Measurements from ENCODE around the gene AOPEP. TPM values are rescaled to one million over a fixed set of nuclear protein-coding genes. Genes with fewer than 3 reads are reported as not detected.
A peak's percentile ranks its signal among the peaks of the same experiment; 100 is the strongest.

The AOPEP gene
- total and polyA plus RNA-seq, 2 of the 13 experiments (the other 11 are each of a cell fraction or from before 2014, with no cell fraction given), result 22.2 to 41.6 TPM

DNA sequence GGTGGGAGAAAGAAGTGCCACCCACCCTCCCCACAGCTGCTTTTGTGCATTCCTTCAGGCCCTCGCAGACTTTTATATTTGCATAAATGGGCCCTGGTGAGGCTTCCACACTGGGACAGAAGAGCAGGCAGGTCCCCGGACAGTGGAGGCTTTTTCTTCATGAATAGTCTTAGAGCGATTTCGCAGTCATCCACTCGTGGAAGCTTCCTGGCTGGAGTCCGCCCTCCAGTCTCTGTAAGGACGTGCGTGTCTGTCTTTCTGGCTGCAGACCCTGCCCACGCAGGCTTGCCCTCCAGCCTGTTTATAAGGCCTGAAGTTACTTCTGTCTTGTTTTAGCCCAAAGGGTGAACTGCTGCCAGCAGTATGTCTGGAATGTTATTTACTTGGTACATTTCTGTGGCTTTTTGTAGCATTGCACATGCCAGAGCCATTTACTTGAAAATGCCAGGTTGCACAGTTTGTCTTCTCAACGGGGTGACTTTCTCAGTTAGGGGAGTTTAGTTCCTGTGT is 195.7 kb downstream of the AOPEP start (continued):
- TF ChIP-seq, protein P1, sequence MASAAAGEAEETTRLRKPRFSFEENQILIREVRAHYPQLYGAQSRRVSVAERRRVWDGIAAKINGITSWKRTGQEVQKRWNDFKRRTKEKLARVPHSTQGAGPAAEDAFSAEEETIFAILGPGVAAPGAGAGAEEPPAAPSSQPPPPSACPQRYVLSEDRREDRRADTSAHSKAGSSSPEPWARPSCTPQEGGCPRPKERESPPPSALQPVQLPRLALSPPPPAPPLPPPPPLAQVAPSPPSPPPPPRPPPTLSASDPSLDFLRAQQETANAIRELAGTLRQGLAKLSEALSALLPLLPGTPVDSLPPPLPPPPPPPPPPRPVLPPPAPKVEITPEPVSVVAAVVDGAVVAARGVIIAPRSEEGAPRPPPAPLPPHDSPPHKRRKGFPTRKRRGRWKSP (CRISPR knock-in tag; IDR thresholded peaks at IDR 0.05), result no peak
- TF ChIP-seq, protein P2, sequence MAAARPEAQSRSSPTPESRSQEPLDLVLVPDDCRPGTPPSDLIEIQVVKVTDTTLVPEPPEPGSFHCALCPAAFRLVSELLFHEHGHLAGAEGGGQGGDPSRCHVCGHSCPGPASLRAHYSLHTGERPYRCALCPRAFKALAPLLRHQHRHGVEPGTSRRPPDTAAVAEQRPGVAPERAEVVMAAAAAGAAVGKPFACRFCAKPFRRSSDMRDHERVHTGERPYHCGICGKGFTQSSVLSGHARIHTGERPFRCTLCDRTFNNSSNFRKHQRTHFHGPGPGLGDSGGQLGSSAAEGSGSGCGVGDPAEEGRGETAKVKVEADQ (CRISPR knock-in tag; IDR thresholded peaks at IDR 0.05; ENCODE audit: borderline replicate concordance), result no peak
- TF ChIP-seq, protein P3, sequence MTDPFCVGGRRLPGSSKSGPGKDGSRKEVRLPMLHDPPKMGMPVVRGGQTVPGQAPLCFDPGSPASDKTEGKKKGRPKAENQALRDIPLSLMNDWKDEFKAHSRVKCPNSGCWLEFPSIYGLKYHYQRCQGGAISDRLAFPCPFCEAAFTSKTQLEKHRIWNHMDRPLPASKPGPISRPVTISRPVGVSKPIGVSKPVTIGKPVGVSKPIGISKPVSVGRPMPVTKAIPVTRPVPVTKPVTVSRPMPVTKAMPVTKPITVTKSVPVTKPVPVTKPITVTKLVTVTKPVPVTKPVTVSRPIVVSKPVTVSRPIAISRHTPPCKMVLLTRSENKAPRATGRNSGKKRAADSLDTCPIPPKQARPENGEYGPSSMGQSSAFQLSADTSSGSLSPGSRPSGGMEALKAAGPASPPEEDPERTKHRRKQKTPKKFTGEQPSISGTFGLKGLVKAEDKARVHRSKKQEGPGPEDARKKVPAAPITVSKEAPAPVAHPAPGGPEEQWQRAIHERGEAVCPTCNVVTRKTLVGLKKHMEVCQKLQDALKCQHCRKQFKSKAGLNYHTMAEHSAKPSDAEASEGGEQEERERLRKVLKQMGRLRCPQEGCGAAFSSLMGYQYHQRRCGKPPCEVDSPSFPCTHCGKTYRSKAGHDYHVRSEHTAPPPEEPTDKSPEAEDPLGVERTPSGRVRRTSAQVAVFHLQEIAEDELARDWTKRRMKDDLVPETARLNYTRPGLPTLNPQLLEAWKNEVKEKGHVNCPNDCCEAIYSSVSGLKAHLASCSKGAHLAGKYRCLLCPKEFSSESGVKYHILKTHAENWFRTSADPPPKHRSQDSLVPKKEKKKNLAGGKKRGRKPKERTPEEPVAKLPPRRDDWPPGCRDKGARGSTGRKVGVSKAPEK (CRISPR knock-in tag; IDR thresholded peaks at IDR 0.05; ENCODE audit: borderline replicate concordance), result no peak
- TF ChIP-seq HOXA5 (CRISPR knock-in tag; IDR thresholded peaks at IDR 0.05) (0 out of 2 replicates have a peak, but pooled peaks have one; percentile 24), NCOR1 (IDR thresholded peaks at IDR 0.05; ENCODE audit: borderline replicate concordance, low read length) (no peak), ZNF530 (CRISPR knock-in tag; IDR thresholded peaks at IDR 0.05; ENCODE audit: low read depth) (no peak), MEIS1 (CRISPR knock-in tag; IDR thresholded peaks at IDR 0.05; ENCODE audit: borderline replicate concordance) (no peak), NFE2L2 (IDR thresholded peaks at IDR 0.05; ENCODE audit: low read length) (no peak)
- TF ChIP-seq, protein P4, sequence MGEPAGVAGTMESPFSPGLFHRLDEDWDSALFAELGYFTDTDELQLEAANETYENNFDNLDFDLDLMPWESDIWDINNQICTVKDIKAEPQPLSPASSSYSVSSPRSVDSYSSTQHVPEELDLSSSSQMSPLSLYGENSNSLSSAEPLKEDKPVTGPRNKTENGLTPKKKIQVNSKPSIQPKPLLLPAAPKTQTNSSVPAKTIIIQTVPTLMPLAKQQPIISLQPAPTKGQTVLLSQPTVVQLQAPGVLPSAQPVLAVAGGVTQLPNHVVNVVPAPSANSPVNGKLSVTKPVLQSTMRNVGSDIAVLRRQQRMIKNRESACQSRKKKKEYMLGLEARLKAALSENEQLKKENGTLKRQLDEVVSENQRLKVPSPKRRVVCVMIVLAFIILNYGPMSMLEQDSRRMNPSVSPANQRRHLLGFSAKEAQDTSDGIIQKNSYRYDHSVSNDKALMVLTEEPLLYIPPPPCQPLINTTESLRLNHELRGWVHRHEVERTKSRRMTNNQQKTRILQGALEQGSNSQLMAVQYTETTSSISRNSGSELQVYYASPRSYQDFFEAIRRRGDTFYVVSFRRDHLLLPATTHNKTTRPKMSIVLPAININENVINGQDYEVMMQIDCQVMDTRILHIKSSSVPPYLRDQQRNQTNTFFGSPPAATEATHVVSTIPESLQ (CRISPR knock-in tag; conservative IDR thresholded peaks at IDR 0.05), result no peak
- TF ChIP-seq, protein P5, sequence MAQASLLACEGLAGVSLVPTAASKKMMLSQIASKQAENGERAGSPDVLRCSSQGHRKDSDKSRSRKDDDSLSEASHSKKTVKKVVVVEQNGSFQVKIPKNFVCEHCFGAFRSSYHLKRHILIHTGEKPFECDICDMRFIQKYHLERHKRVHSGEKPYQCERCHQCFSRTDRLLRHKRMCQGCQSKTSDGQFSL (CRISPR knock-in tag; IDR thresholded peaks at IDR 0.05), result no peak
- TF ChIP-seq, protein P6, sequence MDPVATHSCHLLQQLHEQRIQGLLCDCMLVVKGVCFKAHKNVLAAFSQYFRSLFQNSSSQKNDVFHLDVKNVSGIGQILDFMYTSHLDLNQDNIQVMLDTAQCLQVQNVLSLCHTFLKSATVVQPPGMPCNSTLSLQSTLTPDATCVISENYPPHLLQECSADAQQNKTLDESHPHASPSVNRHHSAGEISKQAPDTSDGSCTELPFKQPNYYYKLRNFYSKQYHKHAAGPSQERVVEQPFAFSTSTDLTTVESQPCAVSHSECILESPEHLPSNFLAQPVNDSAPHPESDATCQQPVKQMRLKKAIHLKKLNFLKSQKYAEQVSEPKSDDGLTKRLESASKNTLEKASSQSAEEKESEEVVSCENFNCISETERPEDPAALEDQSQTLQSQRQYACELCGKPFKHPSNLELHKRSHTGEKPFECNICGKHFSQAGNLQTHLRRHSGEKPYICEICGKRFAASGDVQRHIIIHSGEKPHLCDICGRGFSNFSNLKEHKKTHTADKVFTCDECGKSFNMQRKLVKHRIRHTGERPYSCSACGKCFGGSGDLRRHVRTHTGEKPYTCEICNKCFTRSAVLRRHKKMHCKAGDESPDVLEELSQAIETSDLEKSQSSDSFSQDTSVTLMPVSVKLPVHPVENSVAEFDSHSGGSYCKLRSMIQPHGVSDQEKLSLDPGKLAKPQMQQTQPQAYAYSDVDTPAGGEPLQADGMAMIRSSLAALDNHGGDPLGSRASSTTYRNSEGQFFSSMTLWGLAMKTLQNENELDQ (CRISPR knock-in tag; IDR thresholded peaks at IDR 0.05; ENCODE audit: borderline replicate concordance), result no peak
- TF ChIP-seq, protein P7, sequence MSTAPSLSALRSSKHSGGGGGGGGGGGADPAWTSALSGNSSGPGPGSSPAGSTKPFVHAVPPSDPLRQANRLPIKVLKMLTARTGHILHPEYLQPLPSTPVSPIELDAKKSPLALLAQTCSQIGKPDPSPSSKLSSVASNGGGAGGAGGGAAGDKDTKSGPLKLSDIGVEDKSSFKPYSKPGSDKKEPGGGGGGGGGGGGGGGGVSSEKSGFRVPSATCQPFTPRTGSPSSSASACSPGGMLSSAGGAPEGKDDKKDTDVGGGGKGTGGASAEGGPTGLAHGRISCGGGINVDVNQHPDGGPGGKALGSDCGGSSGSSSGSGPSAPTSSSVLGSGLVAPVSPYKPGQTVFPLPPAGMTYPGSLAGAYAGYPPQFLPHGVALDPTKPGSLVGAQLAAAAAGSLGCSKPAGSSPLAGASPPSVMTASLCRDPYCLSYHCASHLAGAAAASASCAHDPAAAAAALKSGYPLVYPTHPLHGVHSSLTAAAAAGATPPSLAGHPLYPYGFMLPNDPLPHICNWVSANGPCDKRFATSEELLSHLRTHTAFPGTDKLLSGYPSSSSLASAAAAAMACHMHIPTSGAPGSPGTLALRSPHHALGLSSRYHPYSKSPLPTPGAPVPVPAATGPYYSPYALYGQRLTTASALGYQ (CRISPR knock-in tag; IDR thresholded peaks at IDR 0.05), result no peak
